Gastrocnemius medialis (tissue), 4 donors: Measurements from ENCODE around the gene OPN1SW.

Experiments used
- POLR2A ChIP-seq, 2 donors: fragments of 450-650 bp; IDR thresholded peaks; one replicate each; pipeline ENCODE4 v1.6.1; 2017; ENCODE audit warnings: antibody characterized with exemption in 2 of 2, mild to moderate bottlenecking in 2 of 2, moderate library complexity in 2 of 2
- TF ChIP-seq, protein P1 (sequence below), 5 experiments: fragments of 450-650 bp in 3 of 5; fragments of 200-600 bp in 2 of 5; sonication (generic) in 2 of 5; IDR thresholded peaks in 4 of 5; conservative IDR thresholded peaks in 1 of 5; 1 replicate in 4 of 5; 2 replicates in 1 of 5; pipeline ENCODE4 v1.5.1; 2016 to 2019; ENCODE audit warnings: antibody characterized with exemption in 5 of 5, mild to moderate bottlenecking in 3 of 5, moderate library complexity in 3 of 5

DNA sequence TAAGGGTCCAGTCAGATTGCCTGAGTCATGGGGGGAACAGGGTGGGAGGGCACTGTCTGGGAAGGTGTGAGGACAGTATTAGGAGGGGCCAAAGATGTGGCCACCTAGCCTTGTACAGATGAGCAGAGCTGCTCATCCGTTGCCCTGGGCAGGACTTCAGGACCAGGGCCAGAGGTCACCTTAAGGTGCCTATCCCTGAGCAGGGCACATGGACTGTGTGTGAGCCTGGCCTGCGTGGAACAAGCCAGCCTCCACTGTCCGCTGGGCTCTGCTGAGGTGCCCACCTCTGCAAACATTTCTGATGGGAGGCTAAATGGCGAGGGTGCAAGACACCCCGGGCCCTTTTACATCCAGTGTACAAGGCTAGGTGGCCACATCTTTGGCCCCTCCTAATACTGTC lies 3.4 kb upstream of the OPN1SW start:
- TF ChIP-seq, protein P1, sequence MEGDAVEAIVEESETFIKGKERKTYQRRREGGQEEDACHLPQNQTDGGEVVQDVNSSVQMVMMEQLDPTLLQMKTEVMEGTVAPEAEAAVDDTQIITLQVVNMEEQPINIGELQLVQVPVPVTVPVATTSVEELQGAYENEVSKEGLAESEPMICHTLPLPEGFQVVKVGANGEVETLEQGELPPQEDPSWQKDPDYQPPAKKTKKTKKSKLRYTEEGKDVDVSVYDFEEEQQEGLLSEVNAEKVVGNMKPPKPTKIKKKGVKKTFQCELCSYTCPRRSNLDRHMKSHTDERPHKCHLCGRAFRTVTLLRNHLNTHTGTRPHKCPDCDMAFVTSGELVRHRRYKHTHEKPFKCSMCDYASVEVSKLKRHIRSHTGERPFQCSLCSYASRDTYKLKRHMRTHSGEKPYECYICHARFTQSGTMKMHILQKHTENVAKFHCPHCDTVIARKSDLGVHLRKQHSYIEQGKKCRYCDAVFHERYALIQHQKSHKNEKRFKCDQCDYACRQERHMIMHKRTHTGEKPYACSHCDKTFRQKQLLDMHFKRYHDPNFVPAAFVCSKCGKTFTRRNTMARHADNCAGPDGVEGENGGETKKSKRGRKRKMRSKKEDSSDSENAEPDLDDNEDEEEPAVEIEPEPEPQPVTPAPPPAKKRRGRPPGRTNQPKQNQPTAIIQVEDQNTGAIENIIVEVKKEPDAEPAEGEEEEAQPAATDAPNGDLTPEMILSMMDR (IDR thresholded peaks at IDR 0.05 in 4 of 5, conservative IDR thresholded peaks at IDR 0.05 in 1 of 5) = no peak
- no peak for TF ChIP-seq POLR2A (IDR thresholded peaks at IDR 0.05)
